ENCODE data around the gene LPCAT1. TPM values are rescaled to one million over a fixed set of nuclear protein-coding genes. Genes with fewer than 3 reads are reported as not detected.
"Not testable (repeated sequence)": the region's sequence is repeated elsewhere in the genome, so short reads cannot be mapped to it uniquely, and the experiment has no call there.

Gene LPCAT1
- total RNA-seq, 5 donors from 2014 or later (not counting 1 experiment from before 2014, with no cell fraction given) = 27.9 to 57.7 (median 50.3) TPM

- ATAC-seq (replicated peaks in 1 of 4); DNase-seq; H3K4me3 ChIP-seq (ENCODE audit: control insufficient read depth in 1 of 2, extremely low read depth in 1 of 2, low read length in 1 of 2); H3K27ac ChIP-seq (ENCODE audit: low read length); POLR2A ChIA-PET; H3K4me1 ChIP-seq (ENCODE audit: control insufficient read depth in 1 of 2, extremely low read depth in 1 of 2, insufficient read depth in 2 of 2, low read length in 2 of 2); H3K27me3 ChIP-seq (replicated peaks in 1 of 2; ENCODE audit: control insufficient read depth in 2 of 2, extremely low read depth in 1 of 2, insufficient read depth in 2 of 2, low read length in 1 of 2); H3K27ac Mint-ChIP-seq; H3K4me1 Mint-ChIP-seq; H3K9me3 ChIP-seq; CTCF ChIA-PET; H3K4me3 Mint-ChIP-seq: not testable (repeated sequence)
- WGBS (ENCODE audit: insufficient coverage) = 82% methylated on average over 2 of the region's 20 CpGs
- Mint-ChIP-seq H3K27me3 (peaks cover 12% of the 10 kb centered on the region in 2 donors), H3K36me3 (peaks cover 15% of the 10 kb centered on the region), H3K9me3 (peaks cover 12 to 28% (median 20%) of the 10 kb centered on the region in 3 donors)
- H3K36me3 ChIP-seq (ENCODE audit: control insufficient read depth in 2 of 2, extremely low read depth in 1 of 2, insufficient read depth in 1 of 2, low read length in 1 of 2) = peaks cover 0 to 15% of the 10 kb centered on the region in 2 donors
These were observed 67.5 kb downstream of the LPCAT1 start for GRCh38 chr5:1456110-1456881.

- Mint-ChIP-seq H3K9me3 (peaks cover 12 to 28% (median 20%) of the 10 kb centered on the region in 3 donors), H3K4me3 (no peak overlapping the region), H3K36me3 (peaks cover 3% of the 10 kb centered on the region), H3K27me3 (peaks cover 20% of the 10 kb centered on the region in 2 donors), H3K27ac (no peak overlapping the region), H3K4me1 (peaks cover 0 to 5% (median 5%) of the 10 kb centered on the region in 3 donors)
- Histone ChIP-seq H3K36me3 (ENCODE audit: control insufficient read depth in 2 of 2, extremely low read depth in 1 of 2, insufficient read depth in 1 of 2, low read length in 1 of 2) (no peaks in the 10 kb centered on the region), H3K9me3 (peaks cover 2% of the 10 kb centered on the region), H3K4me1 (ENCODE audit: control insufficient read depth in 1 of 2, extremely low read depth in 1 of 2, insufficient read depth in 2 of 2, low read length in 2 of 2) (peaks cover 0 to 1% of the 10 kb centered on the region in 2 experiments), H3K27ac (ENCODE audit: low read length) (no peak overlapping the region), H3K27me3 (replicated peaks in 1 of 2; ENCODE audit: control insufficient read depth in 2 of 2, extremely low read depth in 1 of 2, insufficient read depth in 2 of 2, low read length in 1 of 2) (peaks cover 0 to 10% of the 10 kb centered on the region in 2 experiments), H3K4me3 (ENCODE audit: control insufficient read depth in 1 of 2, extremely low read depth in 1 of 2, low read length in 1 of 2) (no peak overlapping the region)
- ATAC-seq (replicated peaks in 1 of 4) = no peak
- POLR2A ChIA-PET = no interaction called here
- WGBS (ENCODE audit: insufficient coverage) = no CpG with 5 or more reads among the region's 2 CpGs
- CTCF ChIA-PET = no interaction called here
- DNase-seq = no peak
These were observed 70.1 kb downstream of the LPCAT1 start for GRCh38 chr5:1453613-1454012.

DNA sequence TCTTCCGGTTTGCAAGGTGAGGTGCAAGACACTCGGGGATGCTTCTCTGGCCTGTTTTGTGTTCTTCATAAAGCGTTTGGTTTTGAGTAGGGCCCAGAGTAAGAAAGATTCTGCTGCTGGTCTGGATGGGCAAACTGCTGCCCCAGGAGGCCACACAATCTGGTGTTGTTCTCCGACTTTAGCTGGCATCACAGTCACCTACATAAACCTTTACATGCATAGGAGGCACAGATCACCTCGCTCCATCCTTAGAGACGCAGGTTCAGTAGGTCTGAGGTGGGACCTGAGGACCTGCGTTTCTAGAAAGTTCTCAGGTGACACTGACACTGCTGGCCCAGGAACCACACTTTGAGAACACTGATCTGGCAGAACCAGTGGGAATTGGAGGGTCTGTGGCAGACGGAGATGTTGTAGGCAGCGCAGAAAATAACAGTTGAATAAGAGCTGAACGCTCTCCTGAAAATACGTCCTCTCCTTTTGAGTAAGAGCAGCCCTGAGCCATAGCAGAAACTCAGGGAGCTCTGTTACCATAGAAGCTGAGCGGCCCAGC is 74.6 kb downstream of the LPCAT1 start:
- no peak overlapping the region for H3K27ac Mint-ChIP-seq
- peaks cover 15 to 29% (median 27%) of the 10 kb centered on the region in 3 donors for H3K4me1 Mint-ChIP-seq
- H3K4me1 ChIP-seq (ENCODE audit: control insufficient read depth in 1 of 2, extremely low read depth in 1 of 2, insufficient read depth in 2 of 2, low read length in 2 of 2) = peaks cover 0 to 26% of the 10 kb centered on the region in 2 experiments
- H3K27ac ChIP-seq (ENCODE audit: low read length) = no peak overlapping the region
- no peak overlapping the region for H3K4me3 ChIP-seq (ENCODE audit: control insufficient read depth in 1 of 2, extremely low read depth in 1 of 2, low read length in 1 of 2)
- H3K27me3 Mint-ChIP-seq = peaks cover 31 to 44% of the 10 kb centered on the region in 2 donors
- H3K9me3 ChIP-seq = no peaks in the 10 kb centered on the region
- H3K36me3 ChIP-seq (ENCODE audit: control insufficient read depth in 2 of 2, extremely low read depth in 1 of 2, insufficient read depth in 1 of 2, low read length in 1 of 2) = no peaks in the 10 kb centered on the region
- POLR2A ChIA-PET = no interaction called here
- peak overlapping the region in 1 of 3 donors; percentile 2 for H3K4me3 Mint-ChIP-seq
- H3K9me3 Mint-ChIP-seq = peaks cover 8 to 18% (median 11%) of the 10 kb centered on the region in 3 donors
- peak in 1 of 35 experiments; percentile 2 for DNase-seq
- CTCF ChIA-PET = no interaction called here
- H3K27me3 ChIP-seq (replicated peaks in 1 of 2; ENCODE audit: control insufficient read depth in 2 of 2, extremely low read depth in 1 of 2, insufficient read depth in 2 of 2, low read length in 1 of 2) = peaks cover 6 to 47% of the 10 kb centered on the region in 2 experiments
- no peak for ATAC-seq (replicated peaks in 1 of 4)
- H3K36me3 Mint-ChIP-seq = no peaks in the 10 kb centered on the region
- WGBS (ENCODE audit: insufficient coverage) = 86% methylated on average over 8 of the region's 12 CpGs

DNA sequence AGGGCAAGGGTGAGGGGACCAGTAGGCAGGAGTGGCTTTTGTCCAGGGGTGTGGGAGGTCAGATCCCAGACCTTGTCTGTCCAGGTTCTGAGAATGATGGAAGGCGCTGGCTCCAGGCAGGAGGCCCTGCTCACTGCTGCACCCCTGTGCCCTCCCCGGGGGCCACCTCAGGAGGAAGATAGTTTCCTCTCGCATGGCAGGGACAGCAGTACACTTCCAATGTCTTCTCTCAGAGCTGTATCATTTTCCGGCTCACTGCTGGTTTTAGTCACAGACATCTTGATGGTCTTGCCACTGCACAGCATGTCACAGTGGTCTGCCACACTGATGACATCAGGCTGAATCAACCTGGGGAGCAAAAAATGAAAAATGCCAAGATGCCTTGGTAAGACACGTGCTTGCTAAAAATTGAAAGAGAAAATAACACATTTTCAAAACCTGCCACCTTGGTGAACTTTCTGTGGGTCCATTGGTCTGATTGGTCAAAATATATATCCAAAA is 75.2 kb downstream of the LPCAT1 start:
- CTCF ChIA-PET = no interaction called here
- H3K27ac Mint-ChIP-seq = peak overlapping the region in 1 of 2 donors; percentile 5
- peaks cover 32 to 47% of the 10 kb centered on the region in 2 donors for H3K27me3 Mint-ChIP-seq
- Histone ChIP-seq H3K27me3 (replicated peaks in 1 of 2; ENCODE audit: control insufficient read depth in 2 of 2, extremely low read depth in 1 of 2, insufficient read depth in 2 of 2, low read length in 1 of 2) (peaks cover 8 to 49% of the 10 kb centered on the region in 2 experiments), H3K9me3 (no peaks in the 10 kb centered on the region), H3K36me3 (ENCODE audit: control insufficient read depth in 2 of 2, extremely low read depth in 1 of 2, insufficient read depth in 1 of 2, low read length in 1 of 2) (no peaks in the 10 kb centered on the region), H3K4me1 (ENCODE audit: control insufficient read depth in 1 of 2, extremely low read depth in 1 of 2, insufficient read depth in 2 of 2, low read length in 2 of 2) (peaks cover 0 to 26% of the 10 kb centered on the region in 2 experiments), H3K27ac (ENCODE audit: low read length) (no peak overlapping the region), H3K4me3 (ENCODE audit: control insufficient read depth in 1 of 2, extremely low read depth in 1 of 2, low read length in 1 of 2) (no peak overlapping the region)
- POLR2A ChIA-PET = no interaction called here
- DNase-seq (peak in 2 of 35 experiments; percentile 28 to 32), ATAC-seq (replicated peaks in 1 of 4) (no peak)
- H3K9me3 Mint-ChIP-seq = peaks cover 2 to 12% (median 6%) of the 10 kb centered on the region in 3 donors
- WGBS (ENCODE audit: insufficient coverage) = 48% methylated on average over 4 of the region's 5 CpGs
- peak overlapping the region in 1 of 3 donors; percentile 41 for H3K4me3 Mint-ChIP-seq
- peaks cover 15 to 32% (median 30%) of the 10 kb centered on the region in 3 donors for H3K4me1 Mint-ChIP-seq
- H3K36me3 Mint-ChIP-seq = no peaks in the 10 kb centered on the region

DNA sequence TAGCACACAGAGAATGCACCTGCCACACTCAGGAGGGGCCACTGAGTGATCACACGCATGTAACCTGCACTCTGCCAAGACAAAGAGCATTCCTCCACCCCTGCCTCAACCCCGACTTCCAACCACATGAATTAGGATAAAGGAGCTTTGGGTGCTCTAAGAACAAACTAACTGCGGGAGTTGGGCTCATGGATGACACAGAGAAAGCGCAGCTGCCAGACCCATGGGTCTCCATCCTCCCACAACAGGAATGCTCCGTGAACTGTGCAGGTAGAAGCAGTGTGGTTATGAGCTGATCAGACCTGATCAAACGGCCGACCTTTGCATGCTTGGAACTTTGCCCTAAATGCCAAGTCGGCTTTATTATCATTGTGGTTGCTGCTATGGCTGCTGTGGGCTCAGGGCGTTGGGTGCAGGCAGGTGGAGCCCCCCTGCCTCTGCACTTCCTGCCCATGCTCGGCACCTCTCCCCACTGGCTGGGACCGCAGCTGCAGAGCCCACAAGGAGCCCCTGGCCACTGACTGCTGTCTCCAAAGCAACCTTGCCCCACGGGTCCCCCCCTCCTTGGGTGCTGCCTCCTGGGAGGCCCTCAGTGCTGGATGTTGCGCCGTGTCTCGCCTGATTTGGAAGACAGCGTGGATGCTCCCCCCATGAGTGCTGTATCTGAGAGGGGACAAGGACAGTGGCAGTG is 75.9 kb downstream of the LPCAT1 start:
- Histone ChIP-seq H3K36me3 (ENCODE audit: control insufficient read depth in 2 of 2, extremely low read depth in 1 of 2, insufficient read depth in 1 of 2, low read length in 1 of 2) (no peaks in the 10 kb centered on the region), H3K27me3 (replicated peaks in 1 of 2; ENCODE audit: control insufficient read depth in 2 of 2, extremely low read depth in 1 of 2, insufficient read depth in 2 of 2, low read length in 1 of 2) (peaks cover 8 to 56% of the 10 kb centered on the region in 2 experiments), H3K4me1 (ENCODE audit: control insufficient read depth in 1 of 2, extremely low read depth in 1 of 2, insufficient read depth in 2 of 2, low read length in 2 of 2) (peaks cover 0 to 26% of the 10 kb centered on the region in 2 experiments), H3K9me3 (no peaks in the 10 kb centered on the region), H3K27ac (ENCODE audit: low read length) (no peak overlapping the region), H3K4me3 (ENCODE audit: control insufficient read depth in 1 of 2, extremely low read depth in 1 of 2, low read length in 1 of 2) (no peak overlapping the region)
- Mint-ChIP-seq H3K27ac (no peak overlapping the region), H3K27me3 (peaks cover 33 to 49% of the 10 kb centered on the region in 2 donors), H3K9me3 (peaks cover 0 to 4% (median 0%) of the 10 kb centered on the region in 3 donors), H3K36me3 (no peaks in the 10 kb centered on the region), H3K4me1 (peaks cover 15 to 32% (median 32%) of the 10 kb centered on the region in 3 donors), H3K4me3 (peak overlapping the region in 1 of 3 donors; percentile 41)
- 8% methylated on average over 4 of the region's 16 CpGs for WGBS (ENCODE audit: insufficient coverage)
- DNase-seq = peak in 11 of 35 experiments; percentile 13 to 66 (median 27)
- ATAC-seq (replicated peaks in 1 of 4) = peak; percentile 41 to 80 (median 64)
- POLR2A ChIA-PET = no interaction called here
- CTCF ChIA-PET = no interaction called here

Measured in T-cell (primary cell).